ENCODE results near the gene ARHGEF10L.

The ARHGEF10L gene

DNA sequence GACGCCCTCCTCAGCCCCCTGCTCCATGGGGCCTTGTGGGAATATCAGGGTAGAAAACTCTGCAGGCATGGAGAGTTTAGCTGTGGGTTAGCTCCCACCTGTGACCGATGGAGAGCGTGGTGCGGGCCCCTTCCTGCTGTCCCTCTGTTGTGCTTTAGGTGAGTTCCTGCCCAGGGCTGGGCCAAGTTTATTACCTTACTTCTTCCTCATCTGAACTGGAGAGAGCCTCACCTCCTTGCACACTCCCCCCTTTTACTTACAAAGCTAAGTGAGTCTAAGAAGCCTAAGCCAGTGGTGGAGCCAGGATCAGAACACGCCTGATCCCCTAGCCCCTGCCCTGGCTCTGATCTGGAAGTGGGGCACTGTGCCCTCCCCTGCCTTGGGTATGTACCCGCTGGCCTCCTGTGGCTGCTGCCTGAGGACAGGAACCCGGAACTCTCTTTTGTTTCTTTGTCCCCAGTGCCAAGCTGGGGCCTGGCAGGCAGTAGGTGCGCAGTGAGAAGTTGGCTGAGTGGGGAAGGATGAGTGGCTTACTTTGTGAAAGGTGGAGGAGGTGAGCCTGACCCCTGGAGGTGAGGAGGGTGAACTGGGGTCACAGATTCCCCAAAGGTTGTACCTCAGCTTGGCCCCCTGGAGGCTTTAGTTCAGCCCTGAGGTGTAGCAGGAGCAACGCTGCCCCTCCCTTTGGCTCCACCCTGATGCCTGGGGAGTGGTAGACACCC lies 32.9 kb downstream of the ARHGEF10L start:
- no peak for DNase-seq

DNA sequence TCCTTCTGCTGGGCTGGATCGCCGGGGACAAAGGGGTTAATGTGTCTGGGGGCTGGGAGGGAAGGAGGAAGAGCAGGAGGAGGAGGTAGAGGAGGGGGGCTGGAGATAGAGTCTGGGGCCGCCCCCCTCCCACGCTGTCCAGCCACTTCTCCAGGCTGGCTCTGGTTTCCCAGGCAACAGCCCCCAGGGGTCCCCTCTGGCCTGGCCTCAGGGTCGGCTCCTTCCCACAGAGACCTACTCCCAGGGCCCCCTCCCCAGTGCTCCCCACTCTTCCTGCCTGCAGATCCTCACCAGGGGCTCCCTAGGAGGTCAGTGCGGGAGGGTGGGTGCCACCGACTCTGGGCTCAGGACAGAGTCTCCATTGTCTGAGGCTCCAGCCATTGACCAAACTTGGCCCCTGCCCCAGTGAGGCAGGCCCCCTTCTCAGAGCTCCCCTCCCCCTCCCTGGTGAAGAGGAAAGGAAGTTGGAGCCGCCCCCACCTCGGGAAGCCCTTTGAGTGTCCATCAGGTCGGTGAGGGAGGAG lies 34.1 kb downstream of the ARHGEF10L start:
- no peak for DNase-seq

DNA sequence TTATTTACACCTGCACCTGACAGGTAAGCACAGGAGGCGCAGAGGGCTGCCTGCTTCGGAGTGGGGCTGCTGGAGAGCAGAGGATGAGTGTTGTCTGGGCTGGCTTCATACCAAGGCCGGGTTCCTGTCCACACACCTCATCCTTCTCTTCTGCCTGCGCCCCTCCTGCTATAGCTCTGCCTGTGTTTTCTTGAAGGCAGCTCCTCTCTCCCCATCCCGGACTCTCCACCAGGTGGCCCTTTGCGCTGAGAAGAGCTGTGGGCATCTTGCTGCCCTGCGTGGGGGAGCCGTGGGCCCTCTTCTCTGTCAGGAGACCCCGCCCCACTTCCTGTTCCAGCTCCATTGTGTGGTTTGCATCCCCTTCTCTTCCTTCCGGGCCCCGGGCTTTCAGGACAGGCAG lies 35.0 kb downstream of the ARHGEF10L start:
- DNase-seq, result no peak

DNA sequence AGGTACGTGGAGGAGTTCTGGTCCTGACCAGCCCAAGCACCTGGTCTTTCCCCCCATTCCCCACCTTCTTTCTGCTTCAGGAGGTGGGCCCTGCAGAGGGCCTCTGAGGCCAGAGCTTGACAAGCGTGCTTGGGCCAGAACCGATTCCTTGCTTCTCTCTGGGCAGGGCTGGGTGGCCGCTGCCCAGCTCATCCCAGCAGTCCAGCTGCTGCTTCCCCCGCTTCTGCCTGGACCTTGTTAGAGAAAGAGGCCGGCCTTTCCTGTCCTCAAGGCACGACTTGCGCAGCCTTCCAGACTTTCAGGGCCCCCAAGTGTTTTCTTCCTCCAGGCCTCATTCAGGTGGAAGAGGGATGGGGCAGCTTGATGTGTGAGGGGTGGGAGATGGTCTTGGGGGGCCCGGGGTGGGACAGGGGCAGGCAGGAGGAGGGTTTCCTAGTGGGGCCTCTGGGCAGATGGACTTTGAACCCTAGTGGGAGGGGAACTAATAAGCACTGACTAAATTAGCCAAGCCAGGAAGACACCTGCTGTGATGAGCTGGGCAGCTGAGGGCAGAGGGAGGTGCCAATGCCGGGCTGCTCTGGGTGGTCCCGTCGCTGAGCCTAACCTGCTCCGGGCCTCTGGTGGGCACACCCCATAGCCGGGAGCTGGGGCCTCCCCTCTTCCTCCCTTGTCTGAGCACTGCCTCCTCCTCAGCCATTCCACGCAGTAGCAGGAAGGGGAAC lies 36.5 kb downstream of the ARHGEF10L start:
- DNase-seq, result no peak

DNA sequence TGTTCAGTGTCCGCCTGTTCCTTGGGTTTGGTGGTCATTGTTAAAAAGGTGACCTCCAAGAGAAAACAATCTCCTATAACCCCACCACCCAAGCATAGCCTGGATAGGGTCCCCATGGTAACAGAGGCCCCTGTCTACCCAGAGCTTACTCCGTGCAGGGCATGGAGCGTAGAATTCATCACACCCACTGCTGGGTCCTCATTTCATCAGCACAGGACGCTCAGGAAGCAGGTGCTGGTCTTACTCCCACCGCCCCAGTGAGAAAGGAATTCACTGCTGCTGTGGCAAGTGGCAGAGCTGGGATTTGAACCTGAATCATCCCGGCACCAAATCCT lies 37.0 kb downstream of the ARHGEF10L start:
- no peak for DNase-seq

DNA sequence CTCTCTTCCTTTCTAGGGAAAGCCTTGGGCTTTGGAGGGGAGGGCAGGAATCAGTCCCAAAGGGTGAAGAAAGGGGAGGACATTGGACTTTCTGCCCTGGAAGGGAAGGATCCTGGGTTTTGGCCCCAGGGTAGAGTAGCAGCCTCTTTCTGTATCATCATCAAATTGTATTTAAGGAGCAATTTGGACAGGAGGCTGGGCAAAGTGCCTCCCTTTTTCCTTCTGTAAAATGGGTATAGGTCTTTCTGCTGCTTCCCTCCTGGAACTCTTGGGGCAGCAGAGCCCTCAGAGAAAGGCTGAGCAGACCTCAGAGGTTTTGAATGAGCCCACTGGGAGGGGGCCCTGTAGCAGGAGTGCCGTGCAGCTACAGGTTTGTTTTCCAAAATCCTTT lies 38.4 kb downstream of the ARHGEF10L start:
- no peak for DNase-seq

DNA sequence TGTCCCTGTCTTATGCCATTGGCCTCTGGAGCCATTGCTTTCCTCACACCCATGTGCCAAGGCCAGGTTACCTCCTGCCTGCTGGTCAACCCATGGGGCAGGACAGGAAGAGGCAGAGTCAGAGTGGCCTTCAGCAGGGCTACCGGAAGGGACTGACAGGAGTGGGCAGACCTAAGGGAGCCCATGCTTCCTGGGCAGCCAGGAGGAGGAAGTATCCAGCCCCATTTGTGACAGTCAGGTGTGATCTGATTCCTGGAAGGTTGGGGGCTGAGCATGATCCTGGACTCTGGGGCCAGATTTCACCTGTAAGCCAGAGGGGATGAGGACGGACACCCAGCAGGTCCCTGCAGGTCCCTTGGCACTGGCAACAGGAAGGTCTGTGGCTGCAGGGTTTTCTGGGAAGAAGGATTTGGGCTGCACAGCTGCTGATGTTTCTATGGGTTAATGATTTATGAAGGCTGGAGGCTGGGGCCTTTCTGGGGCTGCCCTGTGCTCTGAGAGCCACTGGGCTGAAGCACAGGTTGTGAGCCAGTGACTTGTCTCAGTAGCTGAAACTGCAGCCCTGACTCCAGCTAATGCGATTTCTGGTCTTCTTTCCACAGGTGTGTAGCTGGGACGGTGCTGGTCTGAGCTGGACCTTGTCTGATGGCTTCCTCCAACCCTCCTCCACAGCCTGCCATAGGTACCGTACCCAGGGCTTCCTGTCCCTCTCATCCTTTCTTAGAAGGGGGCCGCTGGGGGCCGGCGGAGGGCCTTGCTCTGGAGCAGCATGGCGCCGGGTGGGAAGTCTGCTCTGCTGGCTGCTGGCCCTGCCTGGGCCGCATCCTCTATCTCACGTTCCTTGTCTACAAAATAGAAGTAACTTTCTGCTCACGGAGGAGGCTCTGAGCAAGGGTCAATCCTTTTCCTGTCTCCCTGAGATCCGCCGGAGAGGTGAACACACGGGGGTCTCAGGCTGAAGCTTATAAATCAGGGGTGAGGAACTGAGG lies 40.7 kb downstream of the ARHGEF10L start:
- DNase-seq, result no peak

DNA sequence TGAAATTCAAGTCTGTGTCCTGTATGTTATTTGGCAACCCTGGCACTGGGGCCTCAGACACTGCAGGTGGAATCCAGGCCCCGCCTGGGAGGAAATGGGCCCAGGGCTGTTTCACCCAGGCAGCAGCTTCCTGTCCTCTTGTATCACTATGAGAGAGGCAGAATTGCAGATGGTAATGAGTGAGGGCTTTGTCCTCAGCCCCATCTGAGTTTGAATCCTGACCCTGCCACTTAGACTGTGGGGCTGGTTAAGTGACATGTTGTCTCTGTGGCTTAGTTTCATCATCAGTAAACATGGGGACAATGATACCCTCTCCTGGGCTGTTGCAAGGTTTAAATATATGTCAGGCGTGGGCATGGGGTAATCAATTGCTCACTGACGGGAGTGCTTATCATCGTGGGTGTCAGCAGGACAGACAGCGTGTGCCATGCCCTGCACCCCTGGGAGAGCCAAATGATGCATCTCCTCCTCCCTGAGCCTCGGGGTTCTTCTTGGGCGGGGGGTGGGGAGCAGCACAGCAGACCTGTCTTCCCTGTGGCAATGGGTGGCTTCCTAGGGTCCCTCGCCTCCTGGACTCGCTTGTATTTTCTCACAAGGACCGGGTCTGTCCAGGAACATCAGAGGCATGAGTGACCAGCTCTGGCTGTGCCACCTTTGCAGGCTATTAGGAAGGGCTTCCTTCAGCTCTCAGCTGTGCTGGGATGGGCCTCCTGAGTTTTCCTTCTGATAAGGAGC lies 42.1 kb downstream of the ARHGEF10L start:
- DNase-seq, result no peak

DNA sequence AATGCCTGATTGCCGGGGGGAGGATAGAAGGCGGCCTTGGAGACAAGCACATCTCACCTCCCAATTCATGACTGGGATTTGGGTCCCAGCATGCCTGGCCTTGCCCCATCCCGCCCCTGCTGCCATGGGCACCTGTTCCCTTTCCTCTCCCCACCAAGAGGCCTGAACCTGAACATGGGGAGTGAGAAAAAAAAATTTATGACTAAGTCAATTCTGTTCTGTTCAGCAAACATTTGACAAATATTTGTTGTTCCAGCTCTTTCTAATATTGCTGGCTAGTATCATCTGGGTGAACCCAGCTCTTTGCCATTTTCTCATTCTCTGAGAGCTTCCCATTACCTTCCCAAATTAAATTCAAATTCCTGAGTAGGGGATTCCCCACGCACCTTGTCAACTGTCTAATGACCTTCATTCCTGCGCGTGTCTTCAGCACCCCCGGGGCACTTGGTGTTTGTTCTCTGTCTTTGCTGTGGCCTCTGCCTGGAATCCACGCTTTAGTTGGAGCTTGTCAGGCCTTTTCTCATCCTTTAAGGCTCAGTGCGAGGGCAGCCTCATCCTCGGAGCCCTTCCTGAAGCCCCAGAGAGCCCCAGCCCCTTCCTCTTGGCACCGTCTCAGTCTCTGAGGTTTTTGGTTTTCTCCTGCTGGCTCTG lies 42.8 kb downstream of the ARHGEF10L start:
- DNase-seq, result no peak

DNA sequence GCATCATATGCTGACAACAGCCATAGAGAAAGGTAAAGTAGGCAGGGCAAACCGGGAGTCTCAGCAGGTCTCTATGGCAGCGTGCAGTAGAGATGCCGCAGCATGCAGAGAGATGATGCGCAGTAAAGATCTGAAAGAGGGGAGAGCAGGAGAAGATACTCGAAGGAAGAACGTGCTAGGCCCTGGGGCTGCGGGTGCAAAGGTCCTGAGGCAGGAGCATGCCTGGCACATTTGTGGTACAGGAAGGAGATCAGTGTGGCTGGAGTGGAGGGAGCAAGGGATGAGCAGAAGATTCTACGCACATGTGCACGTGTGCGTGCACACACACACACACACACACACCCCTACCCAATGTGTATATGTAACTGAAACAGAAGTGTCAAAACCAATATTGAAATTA lies 45.0 kb downstream of the ARHGEF10L start:
- DNase-seq, result no peak

DNA sequence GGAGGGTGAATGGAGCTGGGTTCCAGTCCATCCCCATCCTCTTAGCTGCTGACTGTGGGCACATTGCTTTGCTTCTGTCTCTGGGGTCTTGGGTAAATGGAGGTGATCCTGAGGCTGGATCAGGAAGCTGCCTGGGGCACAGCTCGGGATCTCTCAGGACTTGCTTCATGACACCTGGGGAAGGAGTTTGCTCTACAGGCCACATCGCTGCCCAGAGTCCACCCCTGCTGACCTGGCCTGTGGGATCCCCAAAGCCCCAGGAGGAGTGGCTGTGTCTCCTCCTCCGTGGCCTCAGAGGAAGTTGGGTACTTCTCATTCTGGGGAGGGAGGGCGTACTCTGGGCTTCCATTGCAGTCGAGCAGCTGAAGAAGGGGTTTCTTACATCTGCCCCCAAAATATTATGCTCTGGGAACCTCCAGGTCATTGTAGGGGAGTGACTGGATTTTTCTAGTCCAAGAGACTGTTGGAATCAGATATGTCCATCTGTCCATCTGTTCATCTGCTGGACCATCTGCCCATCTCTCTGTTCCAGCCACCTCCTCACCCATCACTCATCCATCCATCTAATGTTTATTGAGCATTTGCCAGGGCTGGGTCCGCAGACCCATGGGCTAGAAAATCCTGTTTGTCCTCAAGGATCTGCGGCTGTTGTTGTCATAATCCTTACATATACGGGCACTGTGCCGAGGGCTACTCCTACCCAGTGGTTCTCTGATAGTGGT lies 45.9 kb downstream of the ARHGEF10L start:
- no peak for DNase-seq

DNA sequence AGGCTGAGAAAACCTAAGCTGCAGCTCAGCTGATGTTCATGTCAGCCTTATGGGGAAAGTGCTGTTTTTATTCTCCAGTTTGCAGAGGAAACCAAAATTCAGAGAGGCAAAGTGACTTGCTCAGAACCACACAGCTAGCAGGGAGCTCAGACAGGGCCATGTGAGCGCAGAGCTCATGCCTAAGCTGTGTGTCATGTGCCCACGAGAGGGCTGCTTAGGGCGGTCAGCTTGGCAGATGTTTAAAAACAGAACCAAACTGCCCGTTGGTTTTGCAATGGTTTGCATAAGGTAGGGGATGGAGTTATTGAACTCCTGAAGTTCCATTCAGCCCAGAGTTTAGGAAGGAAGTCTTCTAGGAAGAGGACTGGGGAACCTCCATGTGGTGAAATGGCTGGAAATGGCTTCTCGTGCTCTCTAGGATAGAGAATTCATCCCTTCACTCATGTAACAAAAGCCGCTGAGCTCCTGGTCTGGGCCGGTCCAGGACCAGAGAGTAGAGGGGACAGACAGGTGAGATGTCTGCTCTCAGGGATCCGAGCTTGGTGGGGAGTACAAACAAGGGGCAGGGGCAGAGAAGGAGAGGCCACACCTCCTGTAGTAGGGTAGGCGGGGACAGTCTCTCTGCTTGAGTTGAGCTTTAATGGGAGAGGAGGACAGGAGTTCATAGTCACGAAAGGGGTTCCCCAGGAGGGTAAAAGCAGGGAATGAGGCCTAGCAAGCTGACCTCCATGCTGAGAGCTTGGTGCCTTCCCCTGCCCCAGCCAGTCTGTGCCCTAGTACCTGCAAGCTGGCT lies 46.9 kb downstream of the ARHGEF10L start:
- no peak for DNase-seq

DNA sequence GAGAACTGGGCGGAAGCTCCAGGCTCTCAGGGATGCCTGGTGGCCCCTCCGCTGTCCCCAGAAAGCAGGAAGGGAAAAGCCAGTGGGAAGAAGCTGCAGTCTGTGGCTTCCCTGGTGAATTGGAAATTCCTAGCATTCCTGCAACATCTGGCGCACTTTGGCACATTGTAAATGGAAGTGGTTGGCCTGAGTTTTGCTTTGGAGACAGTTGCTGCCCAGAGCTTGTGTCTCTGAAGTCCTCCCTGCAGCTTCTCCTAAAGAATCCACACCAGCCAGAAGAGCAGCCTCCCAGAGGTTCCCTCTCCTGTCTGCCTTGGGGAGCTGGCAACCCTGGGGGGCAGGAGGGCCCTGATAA lies 48.2 kb downstream of the ARHGEF10L start:
- DNase-seq, result no peak

DNA sequence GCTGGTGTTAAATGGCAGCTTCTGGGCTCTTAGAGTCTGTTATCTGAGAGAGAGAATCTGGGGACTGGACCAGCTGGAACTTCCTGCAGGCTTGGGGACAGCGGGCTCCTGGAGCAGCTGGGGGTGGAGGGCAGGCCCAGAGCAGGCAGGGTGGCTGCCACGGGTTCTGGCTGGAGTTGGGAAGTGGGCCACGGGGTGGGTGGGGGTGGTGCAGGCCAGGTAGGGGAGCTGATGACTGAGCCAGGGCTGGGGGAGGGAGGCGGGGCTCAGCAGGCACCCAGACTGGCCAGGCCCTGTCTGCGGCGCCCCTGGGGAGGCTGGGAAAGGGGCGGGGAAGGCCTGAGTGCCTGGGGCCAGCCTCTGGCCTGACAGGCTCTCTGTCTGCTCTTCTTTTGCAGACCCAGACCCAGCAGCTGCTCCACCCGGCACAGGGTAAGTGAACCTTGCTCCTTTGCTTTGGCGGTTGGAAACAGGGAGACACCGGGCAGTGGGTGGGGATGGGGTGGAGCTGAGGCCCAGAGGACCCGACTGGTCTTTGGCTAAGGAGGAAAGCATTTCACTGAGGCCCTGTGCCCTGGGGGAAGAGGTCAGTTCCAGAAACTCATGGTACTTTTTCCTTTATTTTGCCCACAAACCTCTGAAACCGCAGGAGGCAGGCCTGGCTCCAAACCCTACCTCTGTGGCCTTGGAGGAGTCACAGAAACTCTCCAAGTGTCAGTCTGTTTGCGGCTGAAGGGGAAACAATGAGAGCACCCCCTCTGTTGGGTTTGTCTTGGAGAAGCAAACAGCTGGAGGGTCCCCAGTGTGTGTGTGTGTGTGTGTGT lies 48.8 kb downstream of the ARHGEF10L start:
- DNase-seq, result peak in 1 of 2 experiments; percentile 29

DNA sequence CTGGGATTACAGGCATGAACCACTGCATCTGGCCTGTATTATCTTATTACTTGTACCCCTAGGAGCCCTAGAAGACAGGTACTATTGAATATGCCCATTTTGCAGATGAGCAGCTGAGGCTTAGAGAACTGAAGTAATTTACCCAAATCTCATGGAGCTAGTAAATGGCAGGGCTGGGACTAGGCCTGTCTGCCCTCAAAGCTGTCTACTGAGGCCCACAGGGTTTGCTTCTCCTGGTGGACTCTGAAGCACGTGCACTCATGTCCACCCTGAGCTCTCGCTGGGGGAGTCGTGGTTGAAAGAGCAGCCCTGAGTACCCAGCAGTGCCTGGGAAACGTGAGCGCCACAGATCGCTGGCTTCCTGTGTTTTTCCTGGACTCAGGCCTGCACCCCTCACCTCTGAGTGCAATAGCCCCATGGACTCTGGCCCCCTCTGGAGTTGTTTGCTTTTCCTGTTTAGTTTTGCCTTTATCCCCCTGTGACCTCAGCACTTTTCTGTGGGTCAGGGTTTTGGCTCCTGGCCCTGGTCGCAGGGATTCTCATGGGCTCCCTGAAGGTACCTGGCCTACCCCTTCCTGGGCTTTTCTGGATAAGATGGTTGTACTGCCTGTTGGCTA lies 52.4 kb downstream of the ARHGEF10L start:
- no peak for DNase-seq

DNA sequence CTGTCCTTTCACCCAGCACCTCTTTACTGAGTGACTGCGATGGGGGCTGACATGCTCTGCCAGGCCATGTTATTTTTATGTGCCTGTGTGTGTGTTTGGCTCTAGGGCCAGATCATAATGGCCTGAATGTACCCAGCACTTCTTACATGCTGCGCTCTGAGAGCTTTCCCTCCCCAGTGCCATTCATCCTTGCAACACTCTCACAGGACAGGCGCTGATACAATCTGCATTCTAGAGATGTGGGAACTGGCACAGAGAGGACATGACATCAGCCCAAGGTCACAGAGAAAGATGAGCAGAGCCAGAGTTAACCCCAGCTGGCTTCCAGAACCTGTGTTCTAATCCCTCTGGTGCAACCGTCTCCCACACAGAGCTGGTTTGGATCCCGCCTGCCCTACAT lies 54.5 kb downstream of the ARHGEF10L start:
- DNase-seq, result no peak

DNA sequence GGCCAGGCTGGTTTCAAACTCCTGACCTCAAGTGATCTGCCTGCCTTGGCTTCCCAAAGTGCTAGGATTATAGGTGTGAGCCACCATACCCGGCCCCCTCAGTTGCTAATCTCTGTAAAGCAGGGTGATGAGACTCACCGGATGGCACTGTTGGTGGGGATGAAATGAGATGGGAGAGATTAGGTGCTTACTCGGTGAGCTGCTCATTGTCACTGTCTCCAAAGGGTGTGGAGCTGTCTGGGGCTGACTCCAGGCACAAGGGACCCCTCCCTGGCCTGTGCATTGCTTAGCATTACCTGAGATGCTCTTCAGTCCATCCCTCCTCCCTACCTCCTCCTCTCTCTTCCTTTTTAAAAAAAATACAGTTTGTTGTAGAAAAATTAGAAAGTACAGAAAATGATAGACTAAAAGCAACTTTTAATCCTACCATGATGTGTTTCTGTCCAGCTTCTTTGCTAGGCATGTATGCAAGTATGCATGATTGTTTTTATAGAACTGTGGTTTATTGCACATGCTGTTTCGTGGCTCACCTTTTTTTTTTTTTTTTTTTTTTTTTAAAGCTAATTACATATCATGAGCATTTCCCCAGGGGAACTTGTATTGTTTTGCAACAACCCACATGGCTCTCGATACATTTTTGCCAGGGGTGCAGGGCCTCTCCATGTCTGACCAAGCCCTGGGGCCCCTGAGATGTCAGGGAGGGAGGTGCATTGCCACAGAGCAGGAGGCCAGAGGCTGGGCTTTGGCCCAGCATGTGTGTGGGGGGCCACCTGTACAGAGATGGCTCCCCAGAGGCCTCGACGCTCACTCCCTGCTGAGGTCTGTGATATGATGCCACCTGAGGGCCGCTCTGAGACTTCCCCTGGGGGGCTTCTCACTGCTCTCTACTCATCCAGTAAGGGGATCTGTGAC lies 55.4 kb downstream of the ARHGEF10L start:
- no peak for DNase-seq

DNA sequence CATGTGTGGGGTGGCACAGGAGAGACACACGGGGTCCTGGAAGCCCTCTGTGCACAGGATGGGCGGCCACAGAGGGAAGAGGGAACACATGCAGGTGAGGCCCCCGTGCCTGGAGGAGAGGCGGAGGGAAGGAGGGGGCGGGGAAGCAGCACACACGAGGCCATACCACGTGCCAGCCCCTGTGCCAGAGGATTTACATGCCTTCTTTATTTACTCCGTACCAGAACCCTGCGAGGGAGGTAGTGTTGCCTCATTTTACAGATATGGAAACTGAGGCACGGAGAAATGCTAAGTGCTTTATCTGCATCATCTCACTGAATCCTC lies 56.1 kb downstream of the ARHGEF10L start:
- DNase-seq, result no peak

Data from NCI-H187 (cell line).